Stomach (tissue), 9 donors: ENCODE results near the gene HASPIN. TPM values are rescaled to one million over a fixed set of nuclear protein-coding genes. Genes with fewer than 3 reads are reported as not detected.

Experiments
- DNase-seq, 2 donors: peaks; one replicate each; pipeline versions ENCODE4 v3.0.0 to v3.0.0-alpha.2; 2013 to 2019
- H3K27ac ChIP-seq, 5 donors: fragments of 200-600 bp in 4 of 5; sonication (generic) in 4 of 5; one replicate each; pipeline ENCODE4 v1.5.1; 2013 to 2019; ENCODE audit warnings: mild to moderate bottlenecking in 1 of 5, moderate library complexity in 1 of 5
- H3K27me3 ChIP-seq, 3 donors: fragments of 200-600 bp; sonication (generic); one replicate each; pipeline ENCODE4 v1.5.1; 2017 to 2019; ENCODE audit warnings: mixed run types in 1 of 3
- H3K36me3 ChIP-seq, 4 donors: fragments of 200-600 bp; sonication (generic); 1 replicate in 3 of 4; 2 replicates in 1 of 4; pipeline ENCODE4 v1.5.1; 2016 to 2019
- H3K4me1 ChIP-seq, 4 donors: fragments of 200-600 bp; sonication (generic); one replicate each; pipeline ENCODE4 v1.5.1; 2016 to 2019
- H3K4me3 ChIP-seq, 4 donors: fragments of 200-600 bp; sonication (generic) in 3 of 4; one replicate each; pipeline ENCODE4 v1.5.1; 2016 to 2019; ENCODE audit warnings: mild to moderate bottlenecking in 1 of 4
- H3K9me3 ChIP-seq, 4 donors: fragments of 200-600 bp; sonication (generic); one replicate each; pipeline ENCODE4 v1.5.1; 2016 to 2019
- EP300 ChIP-seq: sonication (generic); formaldehyde crosslinking; IDR thresholded peaks from one replicate; pipeline ENCODE4 v1.6.1; 2017; ENCODE audit warnings: antibody characterized with exemption
- POLR2A ChIP-seq, 4 donors: fragments of 450-650 bp; IDR thresholded peaks; one replicate each; pipeline ENCODE4 v1.6.1; 2016; ENCODE audit warnings: antibody characterized with exemption in 4 of 4, control low read depth in 2 of 4, mild to moderate bottlenecking in 1 of 4, moderate library complexity in 1 of 4
- POLR2AphosphoS5 ChIP-seq, 3 donors: sonication (generic); formaldehyde crosslinking; IDR thresholded peaks; one replicate each; pipeline ENCODE4 v1.6.1; 2016; ENCODE audit warnings: antibody characterized with exemption in 3 of 3
- WGBS, 5 donors: extraction: QIAGEN DNeasy Blood & Tissue Kit in 3 of 5; methylation state at CpG; one replicate each; pipeline versions ENCODE4 v1.1.5 to v1.1.7; 2013 to 2018; 5-methylcytosine and 5-hydroxymethylcytosine counted together
- intact Hi-C: fragments of 100-400 bp; cut with DNase I; formaldehyde crosslinking; loops from one replicate; pipeline ENCODE4 v1.15.1; 2023; ENCODE audit warnings: low total_unique reads
- polyA plus RNA-seq, 3 donors: library from polyadenylated mRNA; stranded (reverse); fragments of 200-250 nt; gene quantifications; one replicate each; pipeline ENCODE4 v1.2.3, GENCODE V29; 2013
- total RNA-seq, 5 donors: library from RNA; depleted of rRNA; stranded (reverse); fragments of >200 nt; gene quantifications; one replicate each; pipeline versions ENCODE4 v1.1.0 to v1.2.3, GENCODE V29; 2014 to 2016
- TF ChIP-seq, protein P1 (sequence below), 7 experiments: fragments of 450-650 bp in 4 of 7; fragments of 200-600 bp in 3 of 7; sonication (generic) in 3 of 7; IDR thresholded peaks; one replicate each; pipeline ENCODE4 v1.5.1; 2016 to 2019; ENCODE audit warnings: antibody characterized with exemption in 7 of 7, control low read depth in 2 of 7, mild to moderate bottlenecking in 1 of 7
- donor health status: healthy with polysubstance abuse.
- donor health status: Bipolar disorder and iron deficiency.
- donor health status: healthy.

Gene HASPIN
- total and polyA plus RNA-seq, 8 donors, result 0.30 to 0.89 (median 0.68) TPM; not detected in 3

DNA sequence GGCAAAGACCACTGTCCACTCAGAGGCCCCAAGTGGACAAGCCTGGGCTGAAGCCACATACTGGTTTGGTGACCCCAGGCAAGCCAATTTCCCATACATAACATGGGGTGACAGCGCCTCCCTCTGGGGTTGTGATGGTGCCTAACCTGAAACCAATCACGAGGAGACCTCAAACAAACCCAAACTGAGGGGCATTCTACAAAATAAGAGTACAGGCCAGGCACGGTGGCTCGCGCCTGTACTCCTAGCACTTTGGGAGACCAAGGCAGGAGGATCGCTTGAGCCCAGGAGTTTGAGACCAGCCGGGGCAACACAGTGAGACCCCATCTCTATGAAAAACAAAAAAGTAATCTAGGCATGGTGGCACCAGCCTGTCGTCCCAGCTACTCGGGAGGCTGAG, 31.4 kb upstream of the HASPIN start:
- Histone ChIP-seq H3K27ac (no peak overlapping the region), H3K4me3 (no peak overlapping the region), H3K9me3 (peaks cover 0 to under 1% (median under 1%) of the 10 kb centered on the region in 4 donors), H3K36me3 (peaks cover 0 to 3% (median 0%) of the 10 kb centered on the region in 4 donors), H3K27me3 (peaks cover 0 to 84% (median 29%) of the 10 kb centered on the region in 3 donors), H3K4me1 (peaks cover 16 to 29% (median 24%) of the 10 kb centered on the region in 4 donors)
- intact Hi-C loops, result no loop called here
- TF ChIP-seq EP300 (no peak), POLR2AphosphoS5 (IDR thresholded peaks at IDR 0.05) (no peak), POLR2A (IDR thresholded peaks at IDR 0.05) (no peak)
- TF ChIP-seq, protein P1, sequence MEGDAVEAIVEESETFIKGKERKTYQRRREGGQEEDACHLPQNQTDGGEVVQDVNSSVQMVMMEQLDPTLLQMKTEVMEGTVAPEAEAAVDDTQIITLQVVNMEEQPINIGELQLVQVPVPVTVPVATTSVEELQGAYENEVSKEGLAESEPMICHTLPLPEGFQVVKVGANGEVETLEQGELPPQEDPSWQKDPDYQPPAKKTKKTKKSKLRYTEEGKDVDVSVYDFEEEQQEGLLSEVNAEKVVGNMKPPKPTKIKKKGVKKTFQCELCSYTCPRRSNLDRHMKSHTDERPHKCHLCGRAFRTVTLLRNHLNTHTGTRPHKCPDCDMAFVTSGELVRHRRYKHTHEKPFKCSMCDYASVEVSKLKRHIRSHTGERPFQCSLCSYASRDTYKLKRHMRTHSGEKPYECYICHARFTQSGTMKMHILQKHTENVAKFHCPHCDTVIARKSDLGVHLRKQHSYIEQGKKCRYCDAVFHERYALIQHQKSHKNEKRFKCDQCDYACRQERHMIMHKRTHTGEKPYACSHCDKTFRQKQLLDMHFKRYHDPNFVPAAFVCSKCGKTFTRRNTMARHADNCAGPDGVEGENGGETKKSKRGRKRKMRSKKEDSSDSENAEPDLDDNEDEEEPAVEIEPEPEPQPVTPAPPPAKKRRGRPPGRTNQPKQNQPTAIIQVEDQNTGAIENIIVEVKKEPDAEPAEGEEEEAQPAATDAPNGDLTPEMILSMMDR (IDR thresholded peaks at IDR 0.05), result no peak
- no peak for DNase-seq
- 82 to 87% (median 85%) methylated on average over 9 of the region's 9 CpGs for WGBS, 5 donors

DNA sequence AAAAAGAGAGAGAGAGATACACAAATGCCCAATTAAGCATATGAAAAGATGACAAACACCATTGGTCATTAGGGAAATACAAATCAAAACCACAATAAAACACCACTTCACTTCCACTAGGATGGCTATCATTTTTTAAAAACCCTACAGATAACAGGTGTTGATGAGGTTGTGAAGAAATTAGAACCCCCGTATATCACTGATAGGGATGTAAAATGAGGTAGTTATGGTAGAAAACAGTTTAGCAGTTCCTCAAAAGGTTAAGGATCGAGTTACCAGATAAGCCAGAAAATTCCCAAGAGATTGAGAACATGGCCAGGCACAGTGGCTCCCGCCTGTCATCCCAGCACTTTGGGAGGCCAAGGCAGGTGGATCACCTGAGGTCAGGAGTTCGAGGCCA, 30.6 kb upstream of the HASPIN start:
- WGBS, 5 donors, result 42 to 61% (median 50%) methylated on average over 4 of the region's 4 CpGs

GRCh38 chr17:3693829-3694231, 29.9 kb upstream of the HASPIN start:
- no peak for DNase-seq
- peaks cover 0 to 95% (median 32%) of the 10 kb centered on the region in 3 donors for H3K27me3 ChIP-seq

More for the DNA sequence above, 30.6 kb upstream of the HASPIN start:
- peaks cover 0 to 3% (median 0%) of the 10 kb centered on the region in 4 donors for H3K36me3 ChIP-seq
- H3K27ac ChIP-seq, result no peak overlapping the region
- no peak for DNase-seq
- intact Hi-C loops, result no loop called here
- peaks cover 16 to 27% (median 23%) of the 10 kb centered on the region in 4 donors for H3K4me1 ChIP-seq
- TF ChIP-seq, protein P1 (IDR thresholded peaks at IDR 0.05), result no peak
- TF ChIP-seq POLR2AphosphoS5 (IDR thresholded peaks at IDR 0.05) (no peak), POLR2A (IDR thresholded peaks at IDR 0.05) (no peak), EP300 (no peak)
- H3K27me3 ChIP-seq, result peaks cover 0 to 90% (median 32%) of the 10 kb centered on the region in 3 donors
- peaks cover 0 to 8% (median 6%) of the 10 kb centered on the region in 4 donors for H3K9me3 ChIP-seq
- no peak overlapping the region for H3K4me3 ChIP-seq

GRCh38 chr17:3695129-3695722, 28.5 kb upstream of the HASPIN start:
- Histone ChIP-seq H3K9me3 (peaks cover 0 to 13% (median 10%) of the 10 kb centered on the region in 4 donors), H3K27ac (peak overlapping the region in 1 of 5 donors; percentile 16), H3K27me3 (peaks cover 0 to 83% (median 32%) of the 10 kb centered on the region in 3 donors), H3K36me3 (no peaks in the 10 kb centered on the region), H3K4me3 (peak overlapping the region; percentile 44 to 69 (median 50)), H3K4me1 (peaks cover 16 to 27% (median 23%) of the 10 kb centered on the region in 4 donors)
- DNase-seq, result no peak
- TF ChIP-seq EP300 (no peak), POLR2AphosphoS5 (IDR thresholded peaks at IDR 0.05) (no peak), POLR2A (IDR thresholded peaks at IDR 0.05) (no peak)
- TF ChIP-seq, protein P1 (IDR thresholded peaks at IDR 0.05), result no peak
- WGBS, 5 donors, result 9 to 35% (median 12%) methylated on average over 8 to 17 of the region's 17 CpGs
- intact Hi-C loops, result no loop called here

More at GRCh38 chr17:3693829-3694231, 29.9 kb upstream of the HASPIN start:
- 57 to 76% (median 68%) methylated on average over 9 of the region's 9 CpGs for WGBS, 5 donors
- intact Hi-C loops, result no loop called here
- no peak for TF ChIP-seq POLR2A (IDR thresholded peaks at IDR 0.05)
- TF ChIP-seq, protein P1 (IDR thresholded peaks at IDR 0.05), result no peak
- TF ChIP-seq POLR2AphosphoS5 (IDR thresholded peaks at IDR 0.05), result no peak
- TF ChIP-seq EP300, result no peak
- Histone ChIP-seq H3K9me3 (peaks cover 0 to 13% (median 10%) of the 10 kb centered on the region in 4 donors), H3K4me3 (no peak overlapping the region), H3K4me1 (peaks cover 16 to 27% (median 23%) of the 10 kb centered on the region in 4 donors), H3K27ac (no peak overlapping the region), H3K36me3 (peaks cover 0 to 3% (median 0%) of the 10 kb centered on the region in 4 donors)
